ENCODE measurements around the gene LRRC32.
"Not testable (repeated sequence)": the region's sequence is repeated elsewhere in the genome, so short reads cannot be mapped to it uniquely, and the experiment has no call there.

LRRC32 gene

DNA sequence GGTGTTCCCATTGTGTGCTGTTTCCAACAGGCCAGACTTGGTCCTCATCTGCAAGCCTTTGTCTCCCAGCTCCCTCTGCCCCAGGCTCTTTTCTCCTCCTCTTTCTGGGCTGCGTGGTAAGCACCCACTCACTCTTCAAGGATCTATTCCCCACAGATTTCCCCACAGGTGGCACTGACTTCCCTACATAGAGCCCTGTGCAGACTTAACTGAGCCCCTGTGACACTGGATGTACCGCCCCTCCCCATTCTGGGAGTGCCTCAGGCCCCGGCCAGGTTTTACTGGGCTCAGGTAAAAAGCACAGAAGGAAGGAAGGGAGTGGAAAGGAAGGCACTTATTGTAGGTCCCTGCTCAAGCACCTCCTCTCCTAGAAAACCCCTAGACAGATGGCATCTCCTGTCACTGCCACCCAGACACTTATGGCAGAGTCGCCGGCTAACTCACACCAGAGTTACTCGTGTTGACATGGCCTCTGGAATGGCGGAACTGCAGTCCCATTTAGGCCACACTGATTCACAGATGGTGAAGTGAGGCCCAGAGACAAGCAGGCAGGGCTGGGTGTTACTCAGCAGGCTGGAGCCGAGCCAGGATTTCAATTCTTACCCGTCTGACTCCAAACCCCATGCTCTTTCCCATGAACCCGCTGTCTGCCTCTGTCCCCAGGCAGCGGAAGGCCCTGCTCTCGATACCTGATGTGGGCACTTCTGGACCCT is 47.2 kb downstream of the LRRC32 start:
- H3K4me3 ChIP-seq (ENCODE audit: low read depth, low read length) = no peak overlapping the region
- DNase-seq (ENCODE audit: low read depth) = no peak

DNA sequence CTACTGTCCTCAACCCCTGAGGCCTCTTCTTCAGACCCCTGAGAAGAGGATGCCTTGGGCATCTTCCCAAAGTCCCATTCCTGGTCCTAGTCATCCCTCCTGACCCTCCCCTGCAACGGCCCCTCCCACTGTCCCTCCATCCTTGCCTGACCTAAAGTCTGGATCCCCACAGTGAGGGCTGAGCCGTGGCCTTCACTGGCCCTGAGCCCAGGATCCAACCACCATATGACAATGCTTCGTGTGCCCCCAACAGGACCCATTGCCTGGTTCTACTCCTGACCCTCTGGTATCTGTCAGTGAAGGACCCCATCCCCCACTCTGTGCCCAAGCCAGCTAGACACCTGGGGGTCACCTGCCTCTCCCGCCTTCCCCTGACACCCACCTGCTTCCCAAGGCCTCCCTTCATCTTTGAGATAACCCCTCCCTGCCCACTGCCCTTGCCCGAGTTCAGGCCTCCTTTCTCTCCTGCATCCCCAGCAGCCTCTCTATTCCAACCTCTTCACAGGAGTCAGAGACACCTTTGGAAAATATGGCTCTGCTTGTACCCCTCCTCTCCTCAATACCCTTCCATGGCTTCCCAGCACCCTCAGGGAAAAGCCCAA is 48.0 kb downstream of the LRRC32 start:
- DNase-seq (ENCODE audit: low read depth) = no peak
- H3K4me3 ChIP-seq (ENCODE audit: low read depth, low read length) = no peak overlapping the region

DNA sequence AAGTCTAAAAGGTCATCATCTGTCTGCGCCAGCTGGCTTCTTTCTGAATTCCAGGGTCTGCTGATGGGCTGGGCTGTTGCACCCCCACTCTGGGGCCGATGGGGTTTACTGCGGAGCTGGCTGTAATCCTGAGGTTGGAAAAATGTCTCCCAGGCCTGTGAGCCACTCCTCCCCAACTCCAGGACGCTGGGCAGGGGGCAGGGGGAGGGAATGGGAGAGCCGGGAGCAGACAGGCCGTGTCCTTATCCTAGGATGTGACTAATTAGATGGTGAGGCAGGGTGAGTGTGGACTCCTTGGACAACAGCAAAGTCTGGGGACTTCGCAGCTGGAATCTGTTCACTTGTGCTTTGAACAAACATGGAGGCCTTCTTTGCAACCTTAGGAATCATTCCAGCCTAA is 48.7 kb downstream of the LRRC32 start:
- DNase-seq (ENCODE audit: low read depth) = no peak
- no peak overlapping the region for H3K4me3 ChIP-seq (ENCODE audit: low read depth, low read length)

DNA sequence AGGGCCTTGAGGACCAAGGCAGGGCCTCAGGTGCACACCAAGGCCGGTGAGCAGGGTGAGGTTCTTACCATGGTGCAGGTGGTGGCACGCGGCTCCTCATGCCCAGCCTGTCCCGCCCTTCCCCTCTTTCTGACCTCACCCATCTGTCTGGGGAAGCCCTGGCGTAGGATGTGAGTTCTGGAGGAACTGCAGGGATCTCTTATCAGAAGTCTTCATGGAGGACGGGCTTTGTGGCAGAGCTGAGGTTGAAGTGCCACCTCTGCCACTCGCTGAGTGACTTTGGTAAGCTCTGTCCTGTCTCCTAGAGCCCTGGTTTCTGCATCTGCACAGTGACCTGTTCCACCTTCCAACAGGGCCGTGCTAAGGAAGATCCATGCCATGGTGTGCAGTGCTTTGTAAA is 49.1 kb downstream of the LRRC32 start:
- DNase-seq (ENCODE audit: low read depth) = no peak
- H3K4me3 ChIP-seq (ENCODE audit: low read depth, low read length) = no peak overlapping the region

DNA sequence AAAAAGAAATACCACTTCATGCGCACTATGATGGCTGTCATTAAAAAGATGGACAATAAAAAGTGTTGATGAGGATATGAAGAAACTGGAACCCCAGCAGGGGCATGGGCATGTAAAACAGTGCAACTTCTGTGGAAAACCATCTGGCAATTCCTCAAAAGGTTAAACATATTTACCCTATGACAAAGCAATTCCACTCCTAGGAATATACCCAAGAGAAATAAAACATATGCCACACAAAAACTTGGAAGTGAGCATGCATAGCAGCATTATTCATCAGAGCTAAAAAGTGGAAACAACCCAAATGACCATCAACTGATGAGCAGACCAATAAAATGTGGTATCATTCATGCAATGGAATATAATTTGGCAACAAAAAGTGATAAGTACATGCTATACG is 50.1 kb downstream of the LRRC32 start:
- peak; percentile 69 for DNase-seq (ENCODE audit: low read depth)
- H3K4me3 ChIP-seq (ENCODE audit: low read depth, low read length) = no peak overlapping the region

DNA sequence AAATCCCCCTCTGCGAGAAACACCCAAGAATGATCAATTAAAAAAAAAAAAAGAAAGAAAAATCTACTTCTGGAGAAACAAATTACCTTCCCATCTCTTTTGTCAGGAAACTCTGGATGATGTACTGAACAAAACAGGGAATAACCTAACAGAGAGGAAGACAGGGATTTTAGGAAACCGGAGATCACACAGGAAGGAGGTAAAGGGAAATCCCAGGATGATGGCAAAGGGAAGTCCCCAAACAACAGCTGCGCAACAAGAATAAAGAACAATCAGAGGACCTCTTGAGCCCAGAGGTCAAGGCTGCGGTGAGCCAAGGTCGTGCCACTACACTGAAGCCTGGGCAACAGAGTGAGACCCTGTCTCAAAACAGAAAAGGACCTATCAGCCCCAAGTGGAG is 50.7 kb downstream of the LRRC32 start:
- DNase-seq (ENCODE audit: low read depth); H3K4me3 ChIP-seq (ENCODE audit: low read depth, low read length): not testable (repeated sequence)

DNA sequence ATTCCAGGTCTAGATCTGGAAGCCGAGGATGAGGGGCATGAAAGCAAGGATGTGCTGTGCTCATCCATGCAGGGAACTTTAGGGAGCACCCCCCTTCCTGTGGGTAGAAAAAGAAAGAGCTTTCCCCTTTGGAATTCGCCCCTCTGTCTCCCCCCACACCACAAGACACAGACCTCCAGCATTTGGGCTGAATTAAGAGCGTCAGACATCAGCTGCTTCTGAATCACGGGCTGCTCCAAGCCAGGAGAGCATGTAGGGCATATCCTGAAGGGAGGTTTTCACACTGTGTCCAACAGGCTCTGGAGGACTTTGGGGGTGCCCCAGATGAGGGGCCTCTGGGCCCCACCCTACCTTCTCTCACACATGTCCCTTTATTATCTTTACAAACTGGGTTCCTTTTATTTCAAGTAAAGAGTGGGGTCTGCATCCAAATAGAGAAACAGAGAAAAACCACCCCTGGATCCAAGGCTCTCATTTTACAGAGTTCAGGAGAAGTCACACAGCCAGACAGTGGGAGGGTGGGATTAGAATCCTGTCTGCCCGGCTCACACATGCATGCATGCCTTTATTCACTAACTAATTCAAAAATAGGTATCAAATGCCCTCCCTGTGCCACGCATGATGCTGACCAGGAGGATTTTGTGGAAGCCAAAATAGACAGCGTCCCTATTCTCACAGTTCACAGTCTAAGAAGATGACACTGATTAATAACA is 52.8 kb downstream of the LRRC32 start:
- DNase-seq (ENCODE audit: low read depth) = no peak

DNA sequence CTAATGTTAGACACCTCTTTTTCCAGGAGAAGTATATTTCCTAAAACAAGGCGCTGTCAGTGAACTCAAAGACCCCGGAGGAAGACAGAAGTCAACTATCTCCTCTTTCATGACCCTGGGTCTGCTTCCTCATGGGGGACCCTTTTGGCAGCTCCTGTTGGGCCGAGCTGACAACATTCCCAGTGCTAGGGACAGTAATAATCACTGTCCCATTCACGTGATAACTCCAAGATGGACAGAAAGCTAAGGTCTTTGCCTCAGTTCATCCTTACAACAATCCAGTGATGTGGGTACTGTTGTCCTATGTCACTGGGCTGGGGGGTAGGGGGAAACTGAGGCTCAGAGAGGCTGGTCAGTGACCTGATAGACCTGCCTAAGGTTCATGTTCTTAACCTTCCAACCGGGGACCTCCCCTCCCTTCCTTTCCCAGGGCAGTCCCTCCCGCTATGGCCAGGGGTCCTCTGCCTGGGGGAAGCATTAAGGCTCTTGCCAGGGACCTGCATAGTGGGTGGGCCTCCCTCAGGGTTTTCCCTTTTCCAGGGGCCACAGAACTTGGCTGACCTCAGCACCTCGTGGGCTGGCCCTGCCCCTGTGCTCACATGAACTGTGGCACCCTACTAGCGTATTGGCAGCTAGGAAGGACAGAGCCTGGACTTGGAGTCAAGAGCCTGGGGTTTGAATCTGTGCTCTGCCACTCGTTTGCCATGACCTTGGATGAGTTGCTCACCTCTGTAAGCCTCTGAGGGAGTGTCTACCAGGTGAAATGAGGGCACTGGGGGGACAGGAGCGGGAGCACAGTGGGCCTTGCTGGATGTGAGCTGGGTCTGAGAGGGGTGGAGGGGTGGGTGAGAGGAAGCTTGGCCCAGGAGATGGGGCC is 53.6 kb downstream of the LRRC32 start:
- no peak overlapping the region for H3K4me3 ChIP-seq (ENCODE audit: low read depth, low read length)
- DNase-seq (ENCODE audit: low read depth) = no peak

More for the DNA sequence above, 52.8 kb downstream of the LRRC32 start:
- no peak overlapping the region for H3K4me3 ChIP-seq (ENCODE audit: low read depth, low read length)

DNA sequence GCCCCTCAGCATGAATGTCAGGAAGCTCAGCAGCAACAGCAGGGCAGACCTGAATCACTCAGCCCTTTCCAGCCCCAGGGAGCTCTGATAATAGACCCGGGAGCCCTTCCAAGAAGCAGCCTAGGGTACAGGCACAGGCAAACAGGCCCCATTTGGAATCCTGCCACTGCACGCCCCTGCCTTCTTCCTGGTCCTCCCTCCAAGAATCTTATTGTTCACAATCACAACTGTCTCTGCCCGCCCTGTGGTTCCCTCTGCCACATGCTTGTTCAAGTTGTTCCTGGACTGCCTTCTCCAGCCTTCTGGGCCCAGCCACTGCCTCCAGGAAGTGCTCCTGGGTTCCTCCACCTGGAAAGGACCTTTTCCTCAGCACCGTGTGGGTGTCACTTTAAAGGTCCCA is 54.6 kb downstream of the LRRC32 start:
- H3K4me3 ChIP-seq (ENCODE audit: low read depth, low read length) = no peak overlapping the region
- no peak for DNase-seq (ENCODE audit: low read depth)

DNA sequence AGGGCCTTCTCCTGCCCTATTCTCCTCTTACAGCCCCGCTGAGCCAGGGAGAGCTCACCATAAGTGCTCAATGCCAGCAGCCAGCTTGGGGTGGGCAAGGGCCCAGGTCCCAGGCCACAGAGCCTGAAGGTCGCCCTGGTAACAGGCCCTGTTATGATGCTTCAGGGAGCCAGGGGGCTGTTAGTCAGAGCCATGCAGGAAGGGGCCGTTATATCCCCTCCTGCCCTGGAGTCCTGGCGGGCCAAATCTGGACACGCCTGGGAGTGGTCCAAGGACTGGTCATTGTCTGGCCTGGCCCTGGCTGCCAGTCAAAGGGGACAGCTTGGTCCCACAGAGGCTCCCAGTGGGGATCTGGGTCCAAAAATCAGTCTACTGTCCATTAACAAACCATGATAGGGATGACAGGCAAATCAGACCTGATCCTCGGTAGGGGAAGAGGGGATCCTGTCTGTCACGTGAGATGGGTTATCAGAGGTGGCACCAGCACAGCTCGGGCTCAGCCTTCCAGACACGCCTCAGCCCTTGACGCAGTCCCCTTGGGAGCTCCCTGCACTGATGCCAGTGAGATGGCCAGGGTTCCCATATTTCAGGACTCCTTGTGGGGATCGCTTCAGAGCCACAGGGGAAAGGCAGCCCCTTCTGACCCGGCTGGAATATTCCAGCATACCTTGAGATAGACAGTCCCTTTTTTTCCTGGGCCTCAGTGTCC is 55.9 kb downstream of the LRRC32 start:
- no peak for DNase-seq (ENCODE audit: low read depth)
- no peak overlapping the region for H3K4me3 ChIP-seq (ENCODE audit: low read depth, low read length)

DNA sequence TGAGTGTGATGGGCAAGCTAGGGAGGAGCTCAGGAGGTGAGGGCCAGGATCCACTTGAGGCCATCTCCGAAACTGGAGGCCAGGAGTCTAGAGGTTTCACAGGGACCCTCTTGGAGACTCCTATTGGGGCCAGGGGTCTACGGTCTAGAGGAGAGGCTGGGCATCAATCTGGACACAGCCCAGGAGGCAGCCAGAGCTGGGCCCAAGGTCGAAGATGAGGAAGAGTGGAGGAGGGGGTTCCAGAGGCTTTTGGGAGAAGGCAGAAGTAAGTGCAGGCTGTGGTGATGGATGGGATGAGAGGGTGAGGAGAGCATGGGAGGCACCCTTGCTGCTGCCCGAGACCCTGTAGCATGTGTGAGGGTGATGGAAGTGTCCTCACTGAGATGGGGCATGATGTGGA is 56.6 kb downstream of the LRRC32 start:
- DNase-seq (ENCODE audit: low read depth) = no peak

DNA sequence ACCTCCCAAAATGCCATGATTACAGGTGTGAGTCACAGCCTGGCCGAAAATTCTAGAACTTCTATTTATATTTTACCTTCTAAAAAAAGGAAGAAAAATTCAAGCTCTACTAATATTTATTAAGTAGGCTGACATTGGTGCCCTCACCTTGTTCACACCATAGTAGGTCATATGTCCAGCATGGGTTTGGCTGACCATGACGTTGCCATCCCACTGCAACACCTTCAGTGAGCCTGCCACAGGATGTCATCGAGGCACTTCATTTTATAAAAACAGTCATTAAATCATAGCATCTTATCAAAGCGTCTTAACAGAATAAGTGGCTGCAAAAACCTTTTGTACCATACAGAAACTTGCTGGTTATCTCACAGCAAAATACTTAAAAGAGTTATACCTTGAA is 58.3 kb downstream of the LRRC32 start:
- DNase-seq (ENCODE audit: low read depth) = no peak
- no peak overlapping the region for H3K4me3 ChIP-seq (ENCODE audit: low read depth, low read length)

More for the DNA sequence above, 56.6 kb downstream of the LRRC32 start:
- no peak overlapping the region for H3K4me3 ChIP-seq (ENCODE audit: low read depth, low read length)

DNA sequence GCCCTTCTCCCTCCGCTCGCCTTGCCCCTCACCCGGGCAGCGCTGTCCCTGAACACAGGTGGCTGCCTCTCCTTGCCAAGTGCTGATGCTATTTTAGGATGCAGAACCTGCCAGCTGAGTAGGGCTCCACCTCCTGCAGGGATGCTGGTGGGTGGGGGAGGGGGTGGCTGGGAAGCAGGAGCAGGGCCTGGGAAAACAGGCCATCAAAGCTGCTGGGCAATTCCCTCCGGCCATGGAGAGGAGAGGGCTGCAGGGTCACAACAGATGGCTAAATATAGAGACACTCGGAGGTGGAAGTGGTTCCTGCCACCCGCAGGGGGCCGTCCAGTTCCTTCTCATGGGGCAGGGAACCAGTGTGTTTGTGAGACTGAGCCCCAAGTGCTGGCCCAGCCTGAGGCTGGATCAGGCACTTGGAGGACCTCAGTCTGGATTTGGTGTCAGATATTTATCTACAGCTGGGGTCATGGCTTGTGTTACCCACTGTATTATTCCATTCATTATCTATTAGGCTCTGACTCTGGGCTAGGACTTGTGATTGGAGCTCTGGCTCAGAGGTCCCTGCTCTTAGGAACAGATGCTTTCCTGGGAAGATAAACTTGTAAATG is 59.6 kb downstream of the LRRC32 start:
- H3K4me3 ChIP-seq (ENCODE audit: low read depth, low read length) = no peak overlapping the region
- no peak for DNase-seq (ENCODE audit: low read depth)

DNA sequence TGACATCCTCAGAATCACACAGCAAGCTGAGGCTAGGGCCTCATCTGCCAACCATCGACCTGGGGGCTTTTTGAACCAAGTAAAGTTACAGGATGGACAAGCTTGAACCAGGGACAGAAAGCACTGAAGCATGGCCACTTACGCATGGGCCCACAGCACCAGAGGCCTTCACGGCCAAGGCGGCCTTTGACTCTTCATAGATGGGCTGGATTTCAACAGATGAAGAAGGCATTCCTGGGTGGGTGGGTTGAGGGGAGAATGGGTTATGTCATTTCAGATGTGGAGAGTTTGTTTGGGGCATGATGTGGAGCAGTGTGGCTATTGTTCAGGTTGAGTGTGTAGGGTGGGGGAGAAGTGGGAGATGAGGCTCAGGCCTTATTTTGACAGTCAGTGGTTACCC is 60.2 kb downstream of the LRRC32 start:
- no peak overlapping the region for H3K4me3 ChIP-seq (ENCODE audit: low read depth, low read length)
- no peak for DNase-seq (ENCODE audit: low read depth)

DNA sequence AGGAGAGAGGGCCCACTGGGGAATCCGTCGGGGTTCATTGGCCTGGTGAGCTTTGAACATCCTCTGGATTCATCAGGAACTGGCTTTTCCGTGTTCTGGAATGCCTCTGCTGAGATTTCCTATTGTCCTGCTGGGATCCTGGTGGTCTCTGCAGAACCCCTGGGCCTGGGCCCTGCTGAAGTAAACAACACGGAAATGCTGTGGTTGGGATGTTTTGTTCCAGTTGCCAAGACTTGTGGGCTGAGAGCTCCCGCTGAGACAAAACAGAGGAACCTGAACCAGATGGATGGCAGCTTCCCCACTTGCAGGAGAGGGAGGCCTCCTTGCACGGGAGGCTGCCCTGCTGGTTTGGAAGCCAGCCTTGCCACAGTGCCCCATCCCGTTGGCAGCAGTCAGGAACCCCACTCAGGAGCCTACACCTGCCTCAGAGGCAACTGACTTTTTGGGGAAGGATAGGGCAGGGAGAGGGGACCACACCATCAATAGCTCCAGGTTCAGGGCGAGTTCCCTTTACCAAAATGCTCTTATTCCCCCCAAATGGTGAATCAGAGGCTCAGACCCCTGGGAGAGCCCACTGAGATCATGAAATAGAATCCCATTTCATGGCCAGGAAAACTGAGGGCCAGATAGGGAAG is 60.7 kb downstream of the LRRC32 start:
- no peak for DNase-seq (ENCODE audit: low read depth)
- no peak overlapping the region for H3K4me3 ChIP-seq (ENCODE audit: low read depth, low read length)

DNA sequence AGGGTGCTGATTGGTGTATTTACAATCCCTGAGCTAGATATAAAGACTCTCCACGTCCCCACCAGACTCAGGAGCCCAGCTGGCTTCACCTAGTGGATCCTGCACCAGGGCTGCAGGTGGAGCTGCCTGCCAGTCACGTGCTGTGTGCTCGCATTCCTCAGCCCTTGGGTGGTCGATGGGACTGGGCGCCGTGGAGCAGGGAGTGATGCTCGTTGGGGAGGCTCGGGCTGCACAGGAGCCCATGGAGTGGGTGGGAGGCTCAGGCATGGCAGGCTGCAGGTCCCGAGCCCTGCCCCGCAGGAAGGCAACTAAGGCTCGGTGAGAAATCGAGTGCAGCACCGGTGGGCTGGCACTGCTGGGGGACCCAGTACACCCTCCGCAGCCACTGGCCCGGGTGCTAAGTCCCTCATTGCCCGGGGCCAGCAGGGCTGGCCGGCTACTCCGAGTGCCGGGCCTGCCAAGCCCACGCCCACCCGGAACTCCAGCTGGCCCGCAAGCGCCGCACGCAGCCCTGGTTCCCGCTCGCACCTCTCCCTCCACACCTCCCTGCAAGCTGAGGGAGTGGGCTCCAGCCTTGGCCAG is 61.6 kb downstream of the LRRC32 start:
- DNase-seq (ENCODE audit: low read depth); H3K4me3 ChIP-seq (ENCODE audit: low read depth, low read length): not testable (repeated sequence)

DNA sequence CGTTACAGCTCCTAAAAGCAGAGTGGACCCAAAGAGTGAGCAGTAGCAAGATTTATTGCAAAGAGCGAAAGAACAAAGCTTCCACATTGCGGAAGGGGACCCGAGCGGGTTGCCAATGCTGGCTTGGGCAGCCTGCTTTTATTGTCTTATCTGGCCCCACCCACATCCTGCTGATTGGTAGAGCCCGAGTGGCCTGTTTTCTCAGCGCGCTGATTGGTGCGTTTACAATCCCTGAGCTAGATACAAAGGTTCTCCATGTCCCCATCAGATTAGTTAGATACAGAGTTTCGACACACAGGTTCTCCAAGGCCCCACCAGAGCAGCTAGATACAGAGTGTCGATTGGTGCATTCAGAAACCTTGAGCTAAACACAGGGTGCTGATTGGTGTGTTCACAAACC is 62.3 kb downstream of the LRRC32 start:
- H3K4me3 ChIP-seq (ENCODE audit: low read depth, low read length); DNase-seq (ENCODE audit: low read depth): not testable (repeated sequence)
